GM12801 (cell line): Measurements from ENCODE around the gene NXF1.

ENCODE experiments used
- TF ChIP-seq, protein P1 (sequence below): IDR thresholded peaks from one replicate; pipeline ENCODE4 v1.5.1; 2011; ENCODE audit warnings: control low read depth; ENCODE audit not compliant: insufficient read length; ENCODE audit errors: extremely low read depth

Gene NXF1

GRCh38 chr11:62811659-62812058 lies 6.4 kb upstream of the NXF1 start:
- TF ChIP-seq, protein P1, sequence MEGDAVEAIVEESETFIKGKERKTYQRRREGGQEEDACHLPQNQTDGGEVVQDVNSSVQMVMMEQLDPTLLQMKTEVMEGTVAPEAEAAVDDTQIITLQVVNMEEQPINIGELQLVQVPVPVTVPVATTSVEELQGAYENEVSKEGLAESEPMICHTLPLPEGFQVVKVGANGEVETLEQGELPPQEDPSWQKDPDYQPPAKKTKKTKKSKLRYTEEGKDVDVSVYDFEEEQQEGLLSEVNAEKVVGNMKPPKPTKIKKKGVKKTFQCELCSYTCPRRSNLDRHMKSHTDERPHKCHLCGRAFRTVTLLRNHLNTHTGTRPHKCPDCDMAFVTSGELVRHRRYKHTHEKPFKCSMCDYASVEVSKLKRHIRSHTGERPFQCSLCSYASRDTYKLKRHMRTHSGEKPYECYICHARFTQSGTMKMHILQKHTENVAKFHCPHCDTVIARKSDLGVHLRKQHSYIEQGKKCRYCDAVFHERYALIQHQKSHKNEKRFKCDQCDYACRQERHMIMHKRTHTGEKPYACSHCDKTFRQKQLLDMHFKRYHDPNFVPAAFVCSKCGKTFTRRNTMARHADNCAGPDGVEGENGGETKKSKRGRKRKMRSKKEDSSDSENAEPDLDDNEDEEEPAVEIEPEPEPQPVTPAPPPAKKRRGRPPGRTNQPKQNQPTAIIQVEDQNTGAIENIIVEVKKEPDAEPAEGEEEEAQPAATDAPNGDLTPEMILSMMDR: no peak

GRCh38 chr11:62810748-62811147 lies 5.5 kb upstream of the NXF1 start:
- TF ChIP-seq, protein P1: no peak

DNA sequence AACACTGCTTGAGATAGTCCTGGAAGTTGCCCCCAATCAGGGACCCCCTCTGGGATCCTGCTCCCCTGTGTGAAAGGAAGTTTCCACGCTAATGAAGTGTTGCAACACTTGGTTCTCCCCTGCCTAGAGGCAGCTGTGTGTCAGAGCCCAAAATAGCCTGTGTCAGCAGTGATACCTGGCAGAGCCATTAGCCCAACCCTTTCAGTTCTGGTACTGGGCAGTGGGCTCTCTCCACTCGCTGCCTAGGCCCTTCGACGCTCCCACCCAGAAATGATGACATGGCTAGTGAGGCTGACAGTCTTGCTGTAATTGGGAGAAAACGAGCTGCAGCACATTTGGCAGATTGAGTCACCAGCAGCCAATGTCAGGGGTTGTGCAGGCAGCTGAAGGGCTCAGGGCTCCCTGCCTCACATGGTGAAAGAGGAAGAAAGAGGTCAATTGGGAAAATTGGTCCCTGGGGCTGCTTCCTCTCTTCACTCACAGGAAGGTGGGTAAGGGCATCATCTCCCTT lies 1.4 kb upstream of the NXF1 start:
- TF ChIP-seq, protein P1: no peak

GRCh38 chr11:62805961-62806441 lies 761 bp upstream of the NXF1 start:
- TF ChIP-seq, protein P1: no peak

- TF ChIP-seq, protein P1: no peak
Observed at GRCh38 chr11:62804310-62805075, 747 bp downstream of the NXF1 start.

DNA sequence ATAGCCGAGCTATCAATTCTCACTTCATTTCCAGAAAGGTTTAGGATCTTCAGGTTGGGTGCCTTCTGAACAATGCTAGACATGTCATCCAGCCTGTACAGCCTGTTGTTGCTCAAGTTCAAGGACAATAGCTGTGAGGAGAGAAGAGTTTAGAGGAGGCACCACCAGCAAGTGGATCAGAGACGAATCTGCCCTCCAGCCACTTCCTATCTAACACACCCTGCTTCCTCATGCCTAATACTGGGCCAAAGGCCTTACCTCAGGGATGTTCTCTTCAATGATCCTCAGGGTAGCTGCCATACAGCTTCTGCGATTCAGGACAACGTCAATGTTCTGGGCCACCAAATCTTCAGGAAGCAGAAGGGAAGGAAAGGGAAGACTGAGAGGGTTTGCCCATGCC lies 4.2 kb downstream of the NXF1 start:
- TF ChIP-seq, protein P1: no peak

GRCh38 chr11:62799486-62799885 lies 5.8 kb downstream of the NXF1 start:
- TF ChIP-seq, protein P1: no peak
